ENCODE data around the gene SLC25A39.
A peak's percentile ranks its signal among the peaks of the same experiment; 100 is the strongest.

The SLC25A39 gene

GRCh38 chr17:44359006-44359405, 34.4 kb upstream of the SLC25A39 start:
- no peak for TF ChIP-seq CTCF (IDR thresholded peaks at IDR 0.05; ENCODE audit: low read depth, low read length, missing control alignments)
- no peak for DNase-seq (ENCODE audit: low read depth)

GRCh38 chr17:44358066-44358465, 33.4 kb upstream of the SLC25A39 start:
- TF ChIP-seq CTCF (IDR thresholded peaks at IDR 0.05; ENCODE audit: low read depth, low read length, missing control alignments), result no peak
- DNase-seq (ENCODE audit: low read depth), result no peak
- H3K4me3 ChIP-seq (ENCODE audit: low read depth, low read length), result no peak overlapping the region

More at GRCh38 chr17:44359006-44359405, 34.4 kb upstream of the SLC25A39 start:
- H3K4me3 ChIP-seq (ENCODE audit: low read depth, low read length), result no peak overlapping the region

DNA sequence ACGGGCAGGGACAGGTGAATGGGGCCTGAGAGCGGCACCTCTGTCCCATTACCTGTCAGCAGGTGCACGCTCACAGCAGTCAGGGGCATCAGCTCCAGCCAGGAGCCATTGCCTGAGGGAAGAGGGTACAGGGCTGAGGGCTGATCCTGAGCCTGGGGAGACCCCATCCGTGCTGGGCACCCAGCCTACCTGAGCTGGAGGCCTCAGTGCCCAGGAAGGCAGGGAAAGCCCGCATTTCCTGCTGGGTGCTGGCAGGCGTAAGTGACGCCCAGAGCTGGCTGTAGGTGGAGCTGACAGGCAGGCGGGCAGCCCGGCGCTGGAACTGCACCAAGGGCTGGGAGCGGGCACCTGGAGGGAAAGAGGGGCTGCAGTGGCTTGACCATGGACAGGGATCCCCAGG, 31.6 kb upstream of the SLC25A39 start:
- DNase-seq (ENCODE audit: low read depth), result no peak
- H3K4me3 ChIP-seq (ENCODE audit: low read depth, low read length), result no peak overlapping the region
- no peak for TF ChIP-seq CTCF (IDR thresholded peaks at IDR 0.05; ENCODE audit: low read depth, low read length, missing control alignments)

GRCh38 chr17:44355642-44356099, 31.0 kb upstream of the SLC25A39 start:
- no peak for DNase-seq (ENCODE audit: low read depth)
- H3K4me3 ChIP-seq (ENCODE audit: low read depth, low read length), result no peak overlapping the region
- TF ChIP-seq CTCF (IDR thresholded peaks at IDR 0.05; ENCODE audit: low read depth, low read length, missing control alignments), result no peak

DNA sequence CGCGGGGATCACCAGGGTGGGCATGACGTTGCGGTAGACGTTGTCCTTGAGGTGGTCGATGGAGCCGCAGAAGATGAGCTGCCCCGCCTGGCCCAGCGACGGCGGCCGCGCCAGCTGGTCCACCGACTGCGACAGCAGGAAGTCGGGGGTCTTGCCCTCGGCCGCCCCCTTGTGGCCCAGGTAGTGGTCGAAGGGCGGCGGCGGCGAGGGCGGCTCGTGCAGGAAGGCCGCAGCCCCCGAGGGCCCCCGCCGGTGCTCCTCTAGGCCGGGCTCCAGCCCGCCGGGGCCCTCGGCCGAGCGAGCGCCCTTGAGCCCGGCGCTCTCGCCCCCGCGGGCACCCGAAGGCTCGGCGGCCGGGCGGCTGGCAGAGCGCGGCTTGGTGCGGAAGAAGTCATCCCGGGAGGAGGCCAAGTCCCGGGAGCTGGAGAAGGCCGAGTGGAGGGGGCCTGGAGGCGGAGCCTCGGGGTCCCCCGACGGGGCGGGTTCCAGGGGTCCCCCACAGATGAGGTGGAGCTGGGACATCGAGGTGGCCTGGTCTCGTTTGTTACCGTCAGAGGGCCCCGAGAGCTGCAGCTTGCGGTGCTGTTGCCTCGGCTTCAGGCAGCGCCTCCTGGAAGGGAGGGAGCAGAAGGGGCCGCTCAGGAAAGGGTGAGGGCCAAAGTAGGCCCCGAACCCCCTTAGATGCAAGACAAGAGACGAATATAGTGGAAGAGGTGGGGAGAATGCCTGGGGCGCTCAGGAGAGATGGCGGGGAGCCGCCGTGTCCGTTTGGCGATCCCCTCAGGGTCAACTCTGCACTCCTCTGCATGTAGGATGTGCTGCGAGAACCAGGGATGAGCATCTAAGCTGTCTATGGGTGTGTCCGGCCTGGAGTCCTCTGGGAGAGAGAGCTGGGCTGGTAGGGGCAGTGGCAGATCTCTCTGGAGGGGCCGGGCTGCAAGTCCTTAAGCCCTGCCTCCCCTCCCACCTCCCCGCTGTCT, 30.2 kb upstream of the SLC25A39 start:
- TF ChIP-seq CTCF (IDR thresholded peaks at IDR 0.05; ENCODE audit: low read depth, low read length, missing control alignments), result peak; percentile 55
- H3K4me3 ChIP-seq (ENCODE audit: low read depth, low read length), result peak overlapping the region; percentile 28; the same call in 1 of the 2 replicates

DNA sequence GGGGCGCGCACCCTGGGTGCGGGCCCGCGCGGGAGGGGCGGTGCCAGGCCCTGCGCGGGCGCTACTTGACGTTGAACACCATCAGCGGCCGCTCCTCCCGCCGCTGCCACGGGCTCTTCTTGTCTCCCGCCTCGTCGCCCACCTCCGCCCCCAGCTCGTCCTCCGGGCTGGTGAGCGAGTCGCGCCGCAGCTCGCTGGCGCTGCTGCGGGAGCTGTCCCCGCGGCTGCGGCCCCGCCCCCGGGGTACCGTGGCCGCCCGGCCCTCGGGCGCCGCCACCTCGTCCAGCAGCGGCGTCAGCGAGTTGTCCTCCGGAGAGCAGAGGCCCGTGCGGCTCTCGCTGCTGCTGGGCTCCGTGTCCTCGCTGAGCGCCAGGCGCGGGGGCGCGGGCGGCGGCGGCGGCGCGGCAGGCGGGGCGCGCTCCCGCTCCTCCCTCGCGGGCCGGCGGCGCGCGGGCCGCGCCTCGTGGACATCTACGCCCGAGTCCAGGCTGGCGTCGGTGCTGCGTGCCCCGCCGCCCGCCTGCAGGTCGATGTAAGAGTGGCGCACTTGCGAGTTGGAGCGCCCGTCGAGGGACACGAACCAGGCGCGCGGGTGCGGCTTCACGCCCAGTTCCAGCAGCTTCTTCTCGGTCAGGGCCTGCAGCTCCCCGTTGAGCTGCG, 29.2 kb upstream of the SLC25A39 start:
- DNase-seq (ENCODE audit: low read depth), result no peak
- peak overlapping the region; percentile 48; the same call in 1 of the 2 replicates for H3K4me3 ChIP-seq (ENCODE audit: low read depth, low read length)
- TF ChIP-seq CTCF (IDR thresholded peaks at IDR 0.05; ENCODE audit: low read depth, low read length, missing control alignments), result no peak

More for the DNA sequence above, 30.2 kb upstream of the SLC25A39 start:
- DNase-seq (ENCODE audit: low read depth), result no peak

Measured in GM12864 (cell line).